CD8-positive, alpha-beta memory T cell (primary cell): ENCODE data around the gene FCHO1. TPM values are rescaled to one million over a fixed set of nuclear protein-coding genes. Genes with fewer than 3 reads are reported as not detected.

Experiments used
- CTCF ChIA-PET: fragments of 350-600 bp; sonication (Branson Sonifier 250); formaldehyde crosslinking; loops from one replicate; lab custom pipeline; 2021; ENCODE audit warnings: antibody characterized with exemption; lab: Charles Lee
- POLR2A ChIA-PET: fragments of 350-600 bp; sonication (Branson Sonifier 250); formaldehyde crosslinking; loops from one replicate; lab custom pipeline; 2021; ENCODE audit warnings: antibody characterized with exemption; lab: Charles Lee
- DNase-seq, 5 donors: peaks; one replicate each; pipeline versions ENCODE4 v3.0.0 to v3.0.0-alpha.2; 2020 to 2022; ENCODE audit warnings: mixed read lengths in 1 of 5
- H3K27ac ChIP-seq: one replicate; pipeline ENCODE4 v1.7.0; 2013; ENCODE audit warnings: low read depth, mild to moderate bottlenecking, low read length, moderate library complexity
- H3K27me3 ChIP-seq: 2 replicates; pipeline ENCODE4 v1.7.0; 2013; ENCODE audit warnings: low read length, mild to moderate bottlenecking; ENCODE audit not compliant: insufficient read depth, poor library complexity, severe bottlenecking
- H3K36me3 ChIP-seq: 2 replicates; pipeline ENCODE4 v1.7.0; 2013; ENCODE audit warnings: mild to moderate bottlenecking, low read length, moderate library complexity; ENCODE audit not compliant: insufficient read depth
- H3K4me1 ChIP-seq: 2 replicates; pipeline ENCODE4 v1.7.0; 2013; ENCODE audit warnings: mild to moderate bottlenecking, low read length, moderate library complexity; ENCODE audit not compliant: insufficient read depth
- H3K4me3 ChIP-seq: 2 replicates; pipeline ENCODE4 v1.7.0; 2013; ENCODE audit warnings: mild to moderate bottlenecking, low read length
- H3K9me3 ChIP-seq: 2 replicates; pipeline ENCODE4 v1.7.0; 2013; ENCODE audit warnings: mild to moderate bottlenecking, low read length
- H3K27ac Mint-ChIP-seq, 8 donors: one replicate each; pipeline ENCODE4 v1.8.0; 2020 to 2021; ENCODE audit warnings: mixed read lengths in 8 of 8, mild to moderate bottlenecking in 6 of 8, inconsistent platforms in 3 of 8, moderate library complexity in 3 of 8
- H3K27me3 Mint-ChIP-seq, 2 donors: one replicate each; pipeline ENCODE4 v1.8.0; 2020 to 2021; ENCODE audit warnings: mixed read lengths in 2 of 2, mild to moderate bottlenecking in 1 of 2, moderate library complexity in 1 of 2
- H3K36me3 Mint-ChIP-seq, 3 donors: one replicate each; pipeline ENCODE4 v1.8.0; 2020 to 2021; ENCODE audit warnings: mixed read lengths in 3 of 3, inconsistent platforms in 1 of 3, mild to moderate bottlenecking in 1 of 3
- H3K4me1 Mint-ChIP-seq, 3 donors: one replicate each; pipeline ENCODE4 v1.8.0; 2020 to 2021; ENCODE audit warnings: mixed read lengths in 3 of 3, inconsistent platforms in 1 of 3, mild to moderate bottlenecking in 1 of 3
- H3K4me3 Mint-ChIP-seq, 7 donors: one replicate each; pipeline ENCODE4 v1.8.0; 2020 to 2021; ENCODE audit warnings: mixed read lengths in 7 of 7, mild to moderate bottlenecking in 6 of 7, moderate library complexity in 4 of 7, inconsistent platforms in 2 of 7
- H3K9me3 Mint-ChIP-seq, 5 donors: one replicate each; pipeline ENCODE4 v1.8.0; 2020 to 2022; ENCODE audit warnings: mixed read lengths in 5 of 5, mild to moderate bottlenecking in 3 of 5, moderate library complexity in 2 of 5, inconsistent platforms in 1 of 5
- polyA plus RNA-seq: library from polyadenylated mRNA; unstranded; fragments of 300-500 nt; fragmentation: Illumina TruSeq; gene quantifications from one replicate; pipeline ENCODE4 v1.2.3, GENCODE V29; 2021
- total RNA-seq, 2 experiments: library from RNA; stranded (reverse); gene quantifications; one replicate each; pipeline ENCODE4 v1.2.3, GENCODE V29; 2021

FCHO1 gene
- total and polyA plus RNA-seq, 3 experiments from 2014 or later, result 23.0 to 38.7 (median 37.7) TPM

DNA sequence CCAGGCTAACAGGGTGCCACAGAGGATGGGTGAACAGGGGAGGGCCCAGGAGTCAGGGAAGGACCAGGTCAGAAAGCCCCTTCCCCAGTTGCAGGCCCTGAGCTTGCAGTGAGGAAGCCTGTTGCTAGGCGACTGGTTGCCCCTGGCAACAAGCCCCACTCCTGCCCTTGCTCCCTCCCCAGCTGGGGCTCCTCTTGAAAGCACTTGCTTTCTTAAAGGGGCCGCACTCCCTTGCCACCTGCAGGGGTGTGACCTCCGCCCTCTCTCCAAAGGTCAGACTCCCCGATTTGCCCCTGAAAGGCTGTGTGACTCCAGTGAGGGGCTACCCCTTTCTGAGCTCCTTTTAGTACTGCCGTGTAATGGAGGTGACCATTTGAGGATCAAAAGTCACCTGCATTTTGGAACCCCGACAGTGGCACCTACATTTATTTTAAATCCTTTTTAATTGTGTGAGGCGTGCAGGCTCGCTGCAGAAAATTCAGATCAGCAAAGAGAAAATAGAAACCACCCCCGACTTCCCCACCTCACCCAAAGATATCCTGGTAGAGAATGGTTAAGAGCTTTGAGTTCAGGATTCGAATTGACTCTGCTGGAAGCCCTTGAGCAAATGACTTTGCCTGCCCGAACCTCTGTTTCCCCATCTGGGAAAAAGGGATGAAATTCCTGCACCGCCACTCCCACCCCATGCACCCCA lies 4.8 kb downstream of the FCHO1 start:
- H3K36me3 Mint-ChIP-seq, result peaks cover 6 to 67% (median 17%) of the 10 kb centered on the region in 3 donors

DNA sequence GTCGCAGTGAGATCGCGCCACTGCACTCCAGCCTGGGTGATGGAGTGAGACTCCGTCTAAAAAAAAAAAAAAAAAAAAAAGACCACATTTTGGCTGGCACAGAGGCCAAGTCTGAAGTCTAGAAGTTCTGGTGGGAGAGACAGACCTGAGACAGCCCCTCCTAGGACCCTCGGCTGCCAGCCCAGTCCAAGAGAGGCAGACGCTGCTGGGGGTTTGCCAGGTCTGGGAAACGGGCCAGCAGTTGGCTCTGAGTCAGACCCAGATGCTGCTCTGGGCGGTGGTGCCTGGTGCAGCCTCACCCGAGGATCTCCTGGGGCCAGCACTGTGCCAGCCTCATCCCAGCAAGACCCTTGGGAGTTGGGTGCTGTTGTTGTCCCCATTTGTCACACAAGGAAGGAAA lies 5.8 kb downstream of the FCHO1 start:
- H3K36me3 Mint-ChIP-seq, result peaks cover 6 to 63% (median 17%) of the 10 kb centered on the region in 3 donors
- CTCF ChIA-PET, result no interaction called here

More for the DNA sequence above, 4.8 kb downstream of the FCHO1 start:
- ChIA-PET POLR2A (interaction anchor here (0.5 kb wide), 1 partner anchor 242 kb away, joined by 6 read pairs; no protein-coding TSS in a partner anchor), CTCF (no interaction called here)
- Histone ChIP-seq H3K9me3 (no peaks in the 10 kb centered on the region), H3K27me3 (no peaks in the 10 kb centered on the region), H3K27ac (no peak overlapping the region), H3K4me1 (peaks cover 32% of the 10 kb centered on the region), H3K36me3 (no peaks in the 10 kb centered on the region), H3K4me3 (no peak overlapping the region)
- H3K9me3 Mint-ChIP-seq, result no peaks in the 10 kb centered on the region
- peak in 4 of 5 donors; percentile 16 to 73 (median 26) for DNase-seq
- peaks cover 23 to 48% (median 32%) of the 10 kb centered on the region in 3 donors for H3K4me1 Mint-ChIP-seq
- no peak overlapping the region for H3K4me3 Mint-ChIP-seq
- H3K27me3 Mint-ChIP-seq, result peaks cover 0 to 1% of the 10 kb centered on the region in 2 donors
- peak overlapping the region in 5 of 8 donors; percentile 29 to 77 (median 68) for H3K27ac Mint-ChIP-seq

DNA sequence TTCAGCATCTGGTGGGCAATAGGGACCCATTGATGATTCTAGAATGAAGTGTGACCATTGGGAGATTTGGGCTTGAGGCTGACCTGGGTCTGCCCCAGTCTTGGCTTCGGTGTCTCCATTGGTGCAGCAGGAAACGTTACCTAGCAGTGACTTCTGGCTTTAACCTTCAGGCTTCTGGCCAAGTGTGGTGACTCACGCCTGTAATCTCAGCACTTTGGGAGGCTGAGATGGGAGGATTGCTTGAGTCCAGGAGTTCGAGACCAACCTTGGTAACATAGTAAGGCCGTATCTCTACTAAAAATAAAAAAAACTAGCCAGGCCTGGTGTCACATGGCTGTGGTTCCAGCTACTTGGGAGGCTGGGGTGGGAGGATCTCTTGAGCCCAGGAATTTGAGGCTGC lies 7.2 kb downstream of the FCHO1 start:
- H3K4me1 Mint-ChIP-seq, result peaks cover 12 to 37% (median 21%) of the 10 kb centered on the region in 3 donors

More for the DNA sequence above, 5.8 kb downstream of the FCHO1 start:
- Histone ChIP-seq H3K9me3 (no peaks in the 10 kb centered on the region), H3K4me1 (peaks cover 28% of the 10 kb centered on the region), H3K27ac (no peak overlapping the region), H3K4me3 (no peak overlapping the region), H3K36me3 (no peaks in the 10 kb centered on the region), H3K27me3 (no peaks in the 10 kb centered on the region)
- DNase-seq, result no peak
- POLR2A ChIA-PET, result no interaction called here
- Mint-ChIP-seq H3K27me3 (peaks cover 0 to 1% of the 10 kb centered on the region in 2 donors), H3K9me3 (no peaks in the 10 kb centered on the region), H3K4me1 (peaks cover 14 to 38% (median 22%) of the 10 kb centered on the region in 3 donors), H3K4me3 (no peak overlapping the region), H3K27ac (no peak overlapping the region)

GRCh38 chr19:17761148-17761547 lies 9.9 kb downstream of the FCHO1 start:
- Mint-ChIP-seq H3K9me3 (no peaks in the 10 kb centered on the region), H3K27me3 (no peaks in the 10 kb centered on the region), H3K36me3 (peaks cover 5 to 74% (median 21%) of the 10 kb centered on the region in 3 donors), H3K27ac (peak overlapping the region in 2 of 8 donors; percentile 6 to 21), H3K4me1 (peaks cover 4 to 14% (median 6%) of the 10 kb centered on the region in 3 donors), H3K4me3 (no peak overlapping the region)
- ChIA-PET CTCF (interaction anchor here (0.7 to 1.3 kb wide), 2 partner anchors 50 to 56 kb away, joined by 3 read pairs; no protein-coding TSS in a partner anchor), POLR2A (no interaction called here)
- Histone ChIP-seq H3K9me3 (no peaks in the 10 kb centered on the region), H3K27me3 (no peaks in the 10 kb centered on the region), H3K36me3 (peaks cover 18% of the 10 kb centered on the region), H3K4me1 (no peaks in the 10 kb centered on the region), H3K27ac (no peak overlapping the region), H3K4me3 (no peak overlapping the region)
- DNase-seq, result no peak

More for the DNA sequence above, 7.2 kb downstream of the FCHO1 start:
- ChIA-PET POLR2A (no interaction called here), CTCF (interaction anchor here (1.1 kb wide), 2 partner anchors 16 to 26 kb away, joined by 3 read pairs; no protein-coding TSS in a partner anchor)
- Histone ChIP-seq H3K4me1 (peaks cover 20% of the 10 kb centered on the region), H3K4me3 (no peak overlapping the region), H3K27me3 (no peaks in the 10 kb centered on the region), H3K27ac (no peak overlapping the region), H3K36me3 (peaks cover 4% of the 10 kb centered on the region), H3K9me3 (no peaks in the 10 kb centered on the region)
- Mint-ChIP-seq H3K27me3 (peaks cover 0 to 1% of the 10 kb centered on the region in 2 donors), H3K36me3 (peaks cover 11 to 74% (median 17%) of the 10 kb centered on the region in 3 donors), H3K27ac (peak overlapping the region in 4 of 8 donors; percentile 1 to 57 (median 34)), H3K9me3 (no peaks in the 10 kb centered on the region), H3K4me3 (no peak overlapping the region)
- DNase-seq, result no peak

DNA sequence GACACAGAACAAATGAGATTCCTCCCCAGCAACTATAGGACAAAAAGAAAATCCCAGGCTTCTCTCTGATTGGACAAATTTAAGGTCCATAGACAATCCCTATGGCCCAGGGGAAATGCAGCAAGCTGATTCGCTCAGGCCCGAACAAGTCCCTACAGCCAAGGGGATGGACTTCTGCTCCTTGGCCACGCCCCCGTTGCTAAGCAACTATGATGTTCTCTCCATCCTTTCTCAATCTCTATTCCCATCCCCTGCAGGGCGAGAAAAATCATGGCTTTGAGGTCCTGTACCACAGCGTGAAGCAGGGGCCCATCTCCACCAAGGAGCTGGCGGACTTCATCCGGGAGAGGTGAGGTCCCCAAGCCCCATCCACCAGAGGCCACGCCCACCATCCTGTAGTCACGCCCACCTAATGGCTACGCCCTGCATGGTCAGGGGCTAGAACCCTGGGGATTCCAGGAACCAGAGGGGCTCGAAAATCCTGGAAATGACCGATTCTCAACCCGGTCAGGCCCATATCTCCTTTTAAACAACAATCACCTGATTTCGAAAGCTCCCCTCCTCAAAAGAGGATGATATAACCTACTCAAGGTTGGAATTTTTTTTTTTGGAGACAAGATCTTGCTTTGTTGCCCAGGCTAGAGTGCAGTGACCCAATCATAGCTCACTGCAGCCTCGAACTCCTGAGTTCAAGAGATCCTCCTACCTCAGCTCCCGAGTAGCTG lies 11.4 kb downstream of the FCHO1 start:
- no peak overlapping the region for H3K4me3 Mint-ChIP-seq
- ChIA-PET CTCF (interaction anchor here (1.4 kb wide), 1 partner anchor 60 kb away, joined by 3 read pairs; no protein-coding TSS in a partner anchor), POLR2A (interaction anchor here (0.6 kb wide), 3 partner anchors 44 to 85 kb away, joined by 5 to 8 read pairs (median 6); no protein-coding TSS in a partner anchor)
- no peaks in the 10 kb centered on the region for H3K9me3 ChIP-seq
- no peak overlapping the region for H3K27ac ChIP-seq
- no peaks in the 10 kb centered on the region for H3K27me3 ChIP-seq
- no peaks in the 10 kb centered on the region for H3K9me3 Mint-ChIP-seq
- peaks cover 0 to 4% (median 4%) of the 10 kb centered on the region in 3 donors for H3K4me1 Mint-ChIP-seq
- peak overlapping the region in 1 of 8 donors; percentile 82 for H3K27ac Mint-ChIP-seq
- H3K4me1 ChIP-seq, result no peaks in the 10 kb centered on the region
- no peak for DNase-seq
- no peaks in the 10 kb centered on the region for H3K27me3 Mint-ChIP-seq
- peaks cover 6 to 78% (median 21%) of the 10 kb centered on the region in 3 donors for H3K36me3 Mint-ChIP-seq
- H3K4me3 ChIP-seq, result no peak overlapping the region
- peaks cover 28% of the 10 kb centered on the region for H3K36me3 ChIP-seq

GRCh38 chr19:17764348-17764747 lies 13.1 kb downstream of the FCHO1 start:
- H3K36me3 ChIP-seq, result peaks cover 28% of the 10 kb centered on the region
- no peaks in the 10 kb centered on the region for H3K9me3 Mint-ChIP-seq

DNA sequence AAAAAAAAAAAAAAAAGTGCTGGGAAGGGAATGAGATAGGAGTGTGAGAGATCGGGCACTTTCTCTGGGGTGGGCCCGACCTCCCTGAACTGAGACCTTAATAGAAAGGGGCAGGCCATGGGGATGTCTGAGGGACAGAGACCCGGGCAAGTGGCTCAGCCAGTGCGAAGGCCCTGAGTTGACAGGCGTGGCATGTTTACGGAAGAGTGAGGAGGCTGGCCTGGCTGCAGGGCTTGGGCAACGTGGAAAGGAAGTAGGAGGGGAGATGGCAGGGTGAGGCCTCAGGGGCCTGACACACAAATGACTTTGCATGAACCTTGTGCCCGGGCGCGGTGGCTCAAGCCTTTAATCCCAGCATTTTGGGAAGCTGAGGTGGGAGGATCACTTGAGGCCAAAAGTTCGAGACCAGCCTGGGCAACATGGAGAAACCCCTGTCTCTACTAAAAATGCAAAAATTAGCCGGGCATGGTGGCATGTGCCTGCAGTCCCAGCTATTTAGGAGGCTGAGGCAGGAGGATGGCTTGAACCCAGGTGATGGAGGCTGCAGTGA lies 13.9 kb downstream of the FCHO1 start:
- DNase-seq, result no peak
- Mint-ChIP-seq H3K36me3 (peaks cover 9 to 76% (median 16%) of the 10 kb centered on the region in 3 donors), H3K4me1 (no peaks in the 10 kb centered on the region), H3K4me3 (peak overlapping the region in 1 of 7 donors; percentile 45), H3K9me3 (no peaks in the 10 kb centered on the region), H3K27me3 (no peaks in the 10 kb centered on the region), H3K27ac (peak overlapping the region in 1 of 8 donors; percentile 64)
- CTCF ChIA-PET, result interaction anchor here (2.3 kb wide), 1 partner anchor 94 kb away, joined by 6 read pairs; the partner anchor contains the start of gene RPL18A
- Histone ChIP-seq H3K9me3 (no peaks in the 10 kb centered on the region), H3K4me1 (no peaks in the 10 kb centered on the region), H3K36me3 (peaks cover 28% of the 10 kb centered on the region), H3K27me3 (no peaks in the 10 kb centered on the region), H3K4me3 (no peak overlapping the region), H3K27ac (no peak overlapping the region)
- POLR2A ChIA-PET, result interaction anchor here (0.5 kb wide), 1 partner anchor 80 kb away, joined by 8 read pairs; no protein-coding TSS in a partner anchor

More at GRCh38 chr19:17764348-17764747, 13.1 kb downstream of the FCHO1 start:
- Histone ChIP-seq H3K27ac (no peak overlapping the region), H3K4me3 (no peak overlapping the region), H3K9me3 (no peaks in the 10 kb centered on the region), H3K4me1 (no peaks in the 10 kb centered on the region), H3K27me3 (no peaks in the 10 kb centered on the region)
- Mint-ChIP-seq H3K27ac (no peak overlapping the region), H3K4me3 (no peak overlapping the region), H3K36me3 (peaks cover 9 to 75% (median 15%) of the 10 kb centered on the region in 3 donors), H3K27me3 (no peaks in the 10 kb centered on the region), H3K4me1 (no peaks in the 10 kb centered on the region)
- DNase-seq, result no peak
- ChIA-PET CTCF (interaction anchor here (2.3 kb wide), 1 partner anchor 95 kb away, joined by 6 read pairs; the partner anchor contains the start of gene RPL18A), POLR2A (no interaction called here)
